Adrenal gland (tissue), 12 donors: ENCODE data around the gene MAEA. TPM values are rescaled to one million over a fixed set of nuclear protein-coding genes. Genes with fewer than 3 reads are reported as not detected.
"Not testable (repeated sequence)": the region's sequence is repeated elsewhere in the genome, so short reads cannot be mapped to it uniquely, and the experiment has no call there.

Source experiments
- DNase-seq, 7 donors: peaks; one replicate each; pipeline ENCODE4 v3.0.0-alpha.2; 2019 to 2020
- H3K27ac ChIP-seq, 5 donors: fragments of 200-600 bp; sonication (generic) in 4 of 5; 1 replicate in 3 of 5; 2 replicates in 2 of 5; pipeline versions ENCODE4 v1.5.1 to v1.8.0; 2016 to 2020; ENCODE audit warnings: mild to moderate bottlenecking in 1 of 5
- H3K27me3 ChIP-seq: fragments of 200-600 bp; 2 replicates; pipeline ENCODE4 v1.8.0; 2021
- H3K36me3 ChIP-seq, 2 donors: fragments of 200-600 bp; replicated peaks in 1 of 2; 1 replicate in 1 of 2; 2 replicates in 1 of 2; pipeline versions ENCODE4 v1.5.1 to v1.8.0; 2018 to 2022
- H3K4me1 ChIP-seq, 2 donors: fragments of 200-600 bp; replicated peaks in 1 of 2; 1 replicate in 1 of 2; 2 replicates in 1 of 2; pipeline versions ENCODE4 v1.5.1 to v1.8.0; 2018 to 2021
- H3K4me3 ChIP-seq, 4 donors: fragments of 200-600 bp; sonication (generic) in 3 of 4; one replicate each; pipeline ENCODE4 v1.5.1; 2016 to 2018
- H3K9me3 ChIP-seq, 3 donors: fragments of 200-600 bp; sonication (generic) in 1 of 3; replicated peaks in 1 of 3; 1 replicate in 2 of 3; 2 replicates in 1 of 3; pipeline versions ENCODE4 v1.5.1 to v1.8.0; 2016 to 2021
- CTCF ChIP-seq, 6 experiments: fragments of 450-650 bp in 4 of 6; fragments of 200-600 bp in 2 of 6; sonication (generic) in 1 of 6; IDR thresholded peaks; 1 replicate in 5 of 6; 2 replicates in 1 of 6; pipeline versions ENCODE4 v1.5.1 to v1.8.0; 2016 to 2021; ENCODE audit warnings: antibody characterized with exemption in 6 of 6, mild to moderate bottlenecking in 2 of 6, moderate library complexity in 1 of 6
- POLR2A ChIP-seq, 2 donors: fragments of 450-650 bp; IDR thresholded peaks; one replicate each; pipeline ENCODE4 v1.6.1; 2017; ENCODE audit warnings: antibody characterized with exemption in 2 of 2, mild to moderate bottlenecking in 2 of 2, moderate library complexity in 1 of 2
- WGBS, 4 donors: extraction: QIAGEN DNeasy Blood & Tissue Kit in 2 of 4; methylation state at CpG; one replicate each; pipeline versions ENCODE4 v1.1.5 to v1.1.7; 2013 to 2017; 5-methylcytosine and 5-hydroxymethylcytosine counted together
- intact Hi-C, 2 donors: fragments of 100-400 bp; cut with DNase I; formaldehyde crosslinking; loops; one replicate each; pipeline versions ENCODE4 v1.14.1 to v1.15.0; 2022 to 2023
- polyA plus RNA-seq, 3 donors: library from polyadenylated mRNA; stranded (reverse); fragments of 200-250 nt in 2 of 3; fragments of 350-450 nt in 1 of 3; fragmentation: Illumina TruSeq in 1 of 3; extraction: RNeasy Lipid Tissue Mini Kit (QIAGEN cat#74804) in 1 of 3; gene quantifications; one replicate each; pipeline ENCODE4 v1.2.3, GENCODE V29; 2013 to 2014
- total RNA-seq, 9 donors: library from RNA; depleted of rRNA in 4 of 9; stranded (reverse); fragments of >200 nt in 4 of 9; fragments of 120-200 nt in 1 of 9; fragmentation: NEBNext Ultra II Directional in 1 of 9; extraction: Animal tissue kit (Norgen Biotek cat#: 25700) in 1 of 9; gene quantifications; one replicate each; pipeline versions ENCODE4 v1.1.0 to v1.2.4, GENCODE V29; 2013 to 2023
- donor health status: healthy with polysubstance abuse.
- donor health status: Bipolar disorder and iron deficiency.
- donor health status: DM: yes; HTN: yes; CAD: no.
- donor health status: DM: no; HTN: no; CAD: no.
- donor health status: DM: no; HTN: no; CAD: no.
- donor health status: DM: yes; HTN: yes; CAD: no.

The MAEA gene
- total and polyA plus RNA-seq, 12 donors = 35.6 to 103 (median 75.1) TPM

GRCh38 chr4:1323280-1323634 is 33.6 kb downstream of the MAEA start:
- WGBS, 4 donors = 95 to 97% (median 95%) methylated on average over 8 of the region's 8 CpGs
- Histone ChIP-seq H3K4me1 (no peaks in the 10 kb centered on the region), H3K36me3 (peaks cover 0 to 44% of the 10 kb centered on the region in 2 donors), H3K4me3 (no peak overlapping the region), H3K27ac (no peak overlapping the region), H3K27me3 (no peaks in the 10 kb centered on the region), H3K9me3 (no peaks in the 10 kb centered on the region)
- DNase-seq = no peak
- TF ChIP-seq CTCF (IDR thresholded peaks at IDR 0.05) (no peak), POLR2A (IDR thresholded peaks at IDR 0.05) (no peak)
- intact Hi-C loops = no loop called here

GRCh38 chr4:1323635-1324442 is 34.1 kb downstream of the MAEA start:
- 93 to 95% (median 94%) methylated on average over 11 of the region's 11 CpGs for WGBS, 4 donors
- DNase-seq = no peak
- Histone ChIP-seq H3K4me1 (no peaks in the 10 kb centered on the region), H3K9me3 (no peaks in the 10 kb centered on the region), H3K27ac (no peak overlapping the region), H3K36me3 (peaks cover 0 to 49% of the 10 kb centered on the region in 2 donors), H3K27me3 (no peaks in the 10 kb centered on the region), H3K4me3 (no peak overlapping the region)
- intact Hi-C loops = no loop called here
- no peak for TF ChIP-seq POLR2A (IDR thresholded peaks at IDR 0.05)

GRCh38 chr4:1324443-1325175 is 34.9 kb downstream of the MAEA start:
- H3K4me1 ChIP-seq, H3K9me3 ChIP-seq, H3K27me3 ChIP-seq, H3K4me3 ChIP-seq, intact Hi-C loops, DNase-seq, H3K27ac ChIP-seq: not testable (repeated sequence)
- H3K36me3 ChIP-seq = peaks cover 0 to 53% of the 10 kb centered on the region in 2 donors
- 92 to 98% (median 96%) methylated on average over 20 of the region's 20 CpGs for WGBS, 4 donors

GRCh38 chr4:1325176-1325480 is 35.4 kb downstream of the MAEA start:
- intact Hi-C loops = no loop called here
- DNase-seq = no peak
- WGBS, 4 donors = 96 to 99% (median 97%) methylated on average over 9 to 11 of the region's 11 CpGs
- Histone ChIP-seq H3K9me3 (no peaks in the 10 kb centered on the region), H3K4me1 (no peaks in the 10 kb centered on the region), H3K4me3 (no peak overlapping the region), H3K27ac (no peak overlapping the region), H3K36me3 (peaks cover 0 to 53% of the 10 kb centered on the region in 2 donors), H3K27me3 (no peaks in the 10 kb centered on the region)
- no peak for TF ChIP-seq POLR2A (IDR thresholded peaks at IDR 0.05)

GRCh38 chr4:1325681-1326635 is 36.3 kb downstream of the MAEA start:
- DNase-seq = no peak
- peaks cover 0 to 53% of the 10 kb centered on the region in 2 donors for H3K36me3 ChIP-seq
- WGBS, 4 donors = 90 to 93% (median 91%) methylated on average over 14 to 35 of the region's 35 CpGs
- intact Hi-C loops = no loop called here
- no peak for TF ChIP-seq CTCF (IDR thresholded peaks at IDR 0.05)
- TF ChIP-seq POLR2A (IDR thresholded peaks at IDR 0.05) = no peak
- H3K4me1 ChIP-seq = peaks cover 0 to under 1% of the 10 kb centered on the region in 2 donors
- H3K4me3 ChIP-seq = no peak overlapping the region
- H3K27ac ChIP-seq = no peak overlapping the region
- H3K27me3 ChIP-seq = no peaks in the 10 kb centered on the region
- no peaks in the 10 kb centered on the region for H3K9me3 ChIP-seq
